GM23338 (cell line): ENCODE data around the gene DHX38. TPM values are rescaled to one million over a fixed set of nuclear protein-coding genes. Genes with fewer than 3 reads are reported as not detected.

ENCODE experiments used
- ATAC-seq: fragments of 200-7000 bp; cut with Tn5 transposase; 3 replicates; pipeline ENCODE4 v1.9.1; 2020
- DNase-seq: peaks from one replicate; pipeline ENCODE4 v3.0.0-alpha.2; 2015; ENCODE audit warnings: low spot score
- H2AFZ ChIP-seq: fragments of 200-600 bp; sonication (generic); 2 replicates; pipeline ENCODE4 v1.8.0; 2016; ENCODE audit warnings: antibody characterized with exemption, mild to moderate bottlenecking, moderate library complexity
- H3F3A ChIP-seq: fragments of 200-600 bp; sonication (generic); replicated peaks from 2 replicates; pipeline ENCODE4 v1.8.0; 2017; ENCODE audit warnings: antibody characterized with exemption, mixed run types, low read depth
- H3K27ac ChIP-seq: fragments of 200-600 bp; sonication (generic); 2 replicates; pipeline ENCODE4 v1.6.1; 2016; ENCODE audit warnings: low read depth
- H3K27me3 ChIP-seq: fragments of 200-600 bp; sonication (generic); 2 replicates; pipeline ENCODE4 v1.8.0; 2016; ENCODE audit warnings: mild to moderate bottlenecking, mixed run types, moderate library complexity; ENCODE audit not compliant: insufficient read depth
- H3K36me3 ChIP-seq: fragments of 200-600 bp; sonication (generic); 2 replicates; pipeline ENCODE4 v1.8.0; 2016; ENCODE audit warnings: mild to moderate bottlenecking; ENCODE audit not compliant: insufficient read depth
- H3K4me1 ChIP-seq: fragments of 200-600 bp; sonication (generic); 2 replicates; pipeline ENCODE4 v1.8.0; 2016; ENCODE audit warnings: mild to moderate bottlenecking, moderate library complexity; ENCODE audit not compliant: insufficient read depth
- H3K4me2 ChIP-seq: fragments of 200-600 bp; sonication (generic); 2 replicates; pipeline ENCODE4 v1.7.1; 2017; ENCODE audit warnings: mixed run types
- H3K4me3 ChIP-seq: fragments of 200-600 bp; sonication (generic); 2 replicates; pipeline ENCODE4 v1.6.1; 2016; ENCODE audit warnings: mixed run types
- H3K79me2 ChIP-seq: fragments of 200-600 bp; sonication (generic); replicated peaks from 2 replicates; pipeline ENCODE4 v1.8.0; 2017; ENCODE audit warnings: mild to moderate bottlenecking; ENCODE audit not compliant: insufficient read depth
- H3K9me2 ChIP-seq: fragments of 200-600 bp; sonication (generic); 2 replicates; pipeline ENCODE4 v1.8.0; 2017; ENCODE audit not compliant: insufficient read depth
- H4K20me1 ChIP-seq: fragments of 200-600 bp; sonication (generic); replicated peaks from 2 replicates; pipeline ENCODE4 v1.8.0; 2017; ENCODE audit warnings: mild to moderate bottlenecking; ENCODE audit not compliant: insufficient read depth
- H3K27ac Mint-ChIP-seq: 2 replicates; pipeline ENCODE4 v1.8.0; 2020; ENCODE audit warnings: inconsistent platforms, mild to moderate bottlenecking, moderate library complexity, mixed read lengths
- H3K27me3 Mint-ChIP-seq: 3 replicates; pipeline ENCODE4 v1.8.0; 2022; ENCODE audit warnings: low read depth, mild to moderate bottlenecking, moderate library complexity, mixed read lengths, inconsistent platforms; ENCODE audit not compliant: insufficient read depth, poor library complexity
- H3K36me3 Mint-ChIP-seq: 3 replicates; pipeline ENCODE4 v1.8.0; 2021; ENCODE audit warnings: low read depth, mild to moderate bottlenecking, inconsistent platforms, moderate library complexity, mixed read lengths
- H3K4me1 Mint-ChIP-seq: 3 replicates; pipeline ENCODE4 v1.8.0; 2020; ENCODE audit warnings: mild to moderate bottlenecking, inconsistent platforms, mixed read lengths
- H3K4me3 Mint-ChIP-seq: 3 replicates; pipeline ENCODE4 v1.8.0; 2021; ENCODE audit warnings: moderate library complexity, mild to moderate bottlenecking, inconsistent platforms, mixed read lengths
- H3K9me3 Mint-ChIP-seq: 3 replicates; pipeline ENCODE4 v1.8.0; 2020; ENCODE audit warnings: moderate library complexity, mild to moderate bottlenecking, inconsistent platforms, mixed read lengths
- CREB1 ChIP-seq: fragments of 250-450 bp; sonication (Bioruptor Pico); IDR thresholded peaks from 2 replicates; pipeline ENCODE4 v1.5.0; 2020; ENCODE audit warnings: low read depth, mild to moderate bottlenecking, moderate library complexity
- CTCF ChIP-seq, 2 experiments: fragments of 200-600 bp in 1 of 2; sonication (generic) in 1 of 2; conservative IDR thresholded peaks; 2 replicates each; pipeline versions ENCODE4 v1.5.1 to v1.6.1; 2016 to 2017; ENCODE audit warnings: antibody characterized with exemption in 2 of 2, low read depth in 2 of 2, mild to moderate bottlenecking in 2 of 2, moderate library complexity in 1 of 2
- ETS1 ChIP-seq: IDR thresholded peaks from 2 replicates; pipeline ENCODE4 v1.6.1; 2016; ENCODE audit warnings: antibody characterized with exemption
- EZH2 ChIP-seq: fragments of 200-600 bp; sonication (generic); IDR thresholded peaks from one replicate; pipeline ENCODE4 v1.8.0; 2017; ENCODE audit warnings: antibody characterized with exemption, mild to moderate bottlenecking, low read depth; ENCODE audit not compliant: unreplicated experiment
- EZH2phosphoT487 ChIP-seq: fragments of 200-600 bp; sonication (generic); IDR thresholded peaks from one replicate; pipeline ENCODE4 v1.8.1; 2018; ENCODE audit warnings: antibody characterized with exemption; ENCODE audit not compliant: unreplicated experiment
- JUNB ChIP-seq: IDR thresholded peaks from one replicate; pipeline ENCODE4 v1.6.1; 2016; ENCODE audit warnings: antibody characterized with exemption; ENCODE audit not compliant: unreplicated experiment
- NANOG ChIP-seq: IDR thresholded peaks from 2 replicates; pipeline ENCODE4 v1.6.1; 2016; ENCODE audit warnings: antibody characterized with exemption, borderline replicate concordance
- POLR2AphosphoS5 ChIP-seq: IDR thresholded peaks from 2 replicates; pipeline ENCODE4 v1.6.1; 2016; ENCODE audit warnings: antibody characterized with exemption, low read depth
- REST ChIP-seq: IDR thresholded peaks from one replicate; pipeline ENCODE4 v1.6.1; 2018; ENCODE audit warnings: antibody characterized with exemption; ENCODE audit not compliant: unreplicated experiment
- STAT1 ChIP-seq: IDR thresholded peaks from one replicate; pipeline ENCODE4 v1.6.1; 2016; ENCODE audit warnings: antibody characterized with exemption; ENCODE audit not compliant: unreplicated experiment
- ZNF114 ChIP-seq: fragments of 250-450 bp; sonication (Bioruptor Pico); IDR thresholded peaks from 2 replicates; pipeline ENCODE4 v1.5.0; 2020; ENCODE audit warnings: mild to moderate bottlenecking, moderate library complexity
- ZNF331 ChIP-seq: fragments of 250-450 bp; sonication (Bioruptor Pico); IDR thresholded peaks from 2 replicates; pipeline ENCODE4 v1.5.0; 2020; ENCODE audit warnings: low read depth, mild to moderate bottlenecking, moderate library complexity
- ZNF462 ChIP-seq: fragments of 250-450 bp; sonication (Bioruptor Pico); IDR thresholded peaks from 2 replicates; pipeline ENCODE4 v1.5.0; 2020; ENCODE audit warnings: mild to moderate bottlenecking, moderate library complexity
- polyA plus RNA-seq: library from polyadenylated mRNA; unstranded; fragments of >200 nt; fragmentation: Nextera tagmentation; extraction: Ambion mirVana; gene quantifications from 2 replicates; pipeline ENCODE4 v1.2.1, GENCODE V29; 2016
- total RNA-seq: library from RNA; depleted of rRNA; stranded (reverse); fragments of >200 nt; shearing (Covaris generic); gene quantifications from 2 replicates; pipeline ENCODE4 v1.2.3, GENCODE V29; 2014

DHX38 gene
- total and polyA plus RNA-seq, 2 experiments from 2014 or later = 31.4 to 46.4 TPM

GRCh38 chr16:72044825-72045359 lies 48.8 kb upstream of the DHX38 start:
- no peaks in the 10 kb centered on the region for H3K79me2 ChIP-seq
- H3K4me2 ChIP-seq = no peak overlapping the region
- DNase-seq (no peak), ATAC-seq (no peak)
- Mint-ChIP-seq H3K4me3 (no peak overlapping the region), H3K9me3 (peaks cover 11% of the 10 kb centered on the region), H3K4me1 (no peaks in the 10 kb centered on the region), H3K36me3 (0 out of 3 replicates have a peak, but pooled peaks cover 2% of the 10 kb centered on the region), H3K27ac (no peak overlapping the region), H3K27me3 (peaks cover 4% of the 10 kb centered on the region)
- no peaks in the 10 kb centered on the region for H3K27me3 ChIP-seq
- H3K9me2 ChIP-seq = no peaks in the 10 kb centered on the region
- no peak overlapping the region for H2AFZ ChIP-seq
- H3K4me1 ChIP-seq = no peaks in the 10 kb centered on the region
- TF ChIP-seq EZH2phosphoT487 (no peak), POLR2AphosphoS5 (no peak), REST (no peak), EZH2 (no peak), ZNF114 (CRISPR knock-in tag) (no peak), NANOG (no peak), ZNF462 (CRISPR knock-in tag) (no peak), JUNB (no peak), STAT1 (no peak), ETS1 (no peak), ZNF331 (no peak), CREB1 (CRISPR knock-in tag) (no peak), CTCF (conservative IDR thresholded peaks at IDR 0.05; ENCODE audit: low read depth in 2 of 2) (no peak)
- H3K27ac ChIP-seq = no peak overlapping the region
- H3K4me3 ChIP-seq = no peak overlapping the region
- no peaks in the 10 kb centered on the region for H4K20me1 ChIP-seq
- H3F3A ChIP-seq = no peaks in the 10 kb centered on the region
- no peaks in the 10 kb centered on the region for H3K36me3 ChIP-seq
